ENCODE results near the gene TADA3.

Gene TADA3

GRCh38 chr3:9761919-9762318 lies 30.4 kb downstream of the TADA3 start:
- no peak for TF ChIP-seq CTCF (IDR thresholded peaks at IDR 0.05; ENCODE audit: insufficient read depth, missing control alignments)
- no peak for FAIRE-seq
- no peak for DNase-seq (ENCODE audit: insufficient read length, low spot score)

GRCh38 chr3:9760779-9761505 lies 31.3 kb downstream of the TADA3 start:
- FAIRE-seq (no peak), DNase-seq (ENCODE audit: insufficient read length, low spot score) (no peak)
- TF ChIP-seq CTCF (IDR thresholded peaks at IDR 0.05; ENCODE audit: insufficient read depth, missing control alignments): no peak

GRCh38 chr3:9757427-9757826 lies 34.8 kb downstream of the TADA3 start:
- DNase-seq (ENCODE audit: insufficient read length, low spot score) (no peak), FAIRE-seq (no peak)
- TF ChIP-seq CTCF (IDR thresholded peaks at IDR 0.05; ENCODE audit: insufficient read depth, missing control alignments): no peak

GRCh38 chr3:9754678-9755077 lies 37.6 kb downstream of the TADA3 start:
- no peak for DNase-seq (ENCODE audit: insufficient read length, low spot score)
- FAIRE-seq: no peak
- no peak for TF ChIP-seq CTCF (IDR thresholded peaks at IDR 0.05; ENCODE audit: insufficient read depth, missing control alignments)

- no peak for TF ChIP-seq CTCF (IDR thresholded peaks at IDR 0.05; ENCODE audit: insufficient read depth, missing control alignments)
- no peak for DNase-seq (ENCODE audit: insufficient read length, low spot score)
- no peak for FAIRE-seq
These were observed 41.5 kb downstream of the TADA3 start for GRCh38 chr3:9750556-9751411.

GRCh38 chr3:9749645-9750555 lies 42.4 kb downstream of the TADA3 start, which contains the start of gene OGG1:
Gene OGG1, plus strand, starts transcription at chr3:9749952. Its CDS starts 335 bp downstream, at chr3:9750287.
- TF ChIP-seq CTCF (IDR thresholded peaks at IDR 0.05; ENCODE audit: insufficient read depth, missing control alignments): no peak
- DNase-seq (ENCODE audit: insufficient read length, low spot score): peak; percentile 99
- no peak for FAIRE-seq

Measured in D721Med (cell line).